Psoas muscle (tissue), 8 donors: Measurements from ENCODE around the gene TPI1. TPM values are rescaled to one million over a fixed set of nuclear protein-coding genes. Genes with fewer than 3 reads are reported as not detected.
A peak's percentile ranks its signal among the peaks of the same experiment; 100 is the strongest.

Source experiments
- ATAC-seq, 4 donors: fragments of 200-7000 bp; cut with Tn5 transposase; one replicate each; pipeline ENCODE4 v1.9.1; 2020; ENCODE audit warnings: moderate library complexity in 3 of 4, mild to moderate bottlenecking in 2 of 4
- DNase-seq, 2 donors: peaks; one replicate each; pipeline ENCODE4 v3.0.0-alpha.2; 2020
- H3K27ac ChIP-seq: fragments of 200-600 bp; one replicate; pipeline ENCODE4 v1.8.0; 2022
- H3K27me3 ChIP-seq, 3 donors: fragments of 200-600 bp in 1 of 3; one replicate each; pipeline versions ENCODE4 v1.6.1 to v1.8.0; 2013 to 2022; ENCODE audit warnings: low read length in 2 of 3, mild to moderate bottlenecking in 2 of 3, moderate library complexity in 1 of 3; ENCODE audit not compliant: insufficient read depth in 3 of 3
- H3K36me3 ChIP-seq, 2 donors: fragments of 200-600 bp in 1 of 2; one replicate each; pipeline versions ENCODE4 v1.6.1 to v1.8.0; 2013 to 2022; ENCODE audit warnings: low read depth in 1 of 2, mild to moderate bottlenecking in 1 of 2, moderate library complexity in 1 of 2; ENCODE audit not compliant: insufficient read depth in 1 of 2
- H3K4me1 ChIP-seq: fragments of 200-600 bp; one replicate; pipeline ENCODE4 v1.8.0; 2022
- H3K4me3 ChIP-seq: fragments of 200-600 bp; one replicate; pipeline ENCODE4 v1.8.0; 2022; ENCODE audit warnings: mild to moderate bottlenecking
- H3K9me3 ChIP-seq: fragments of 200-600 bp; one replicate; pipeline ENCODE4 v1.8.0; 2022
- WGBS, 3 donors: extraction: QIAGEN DNeasy Blood & Tissue Kit; methylation state at CpG; one replicate each; pipeline versions ENCODE4 v1.1.6 to v1.1.7; 2013; 5-methylcytosine and 5-hydroxymethylcytosine counted together
- intact Hi-C, 2 donors: fragments of 100-400 bp; cut with DNase I; formaldehyde crosslinking; loops; one replicate each; pipeline versions ENCODE4 v1.11.0 to v1.14.2; 2022
- polyA plus RNA-seq, 3 donors: library from polyadenylated mRNA; stranded (reverse); fragments of 200-250 nt; gene quantifications; one replicate each; pipeline ENCODE4 v1.2.3, GENCODE V29; 2013
- total RNA-seq, 4 donors: library from RNA; stranded (reverse); fragmentation: NEBNext Ultra II Directional in 2 of 4; extraction: Animal tissue kit (Norgen Biotek cat#: 25700) in 2 of 4; gene quantifications; one replicate each; pipeline versions ENCODE4 v1.2.1 to v1.2.4, GENCODE V29; 2021 to 2023
- TF ChIP-seq, protein P1 (sequence below): fragments of 200-600 bp; IDR thresholded peaks from one replicate; pipeline ENCODE4 v1.8.0; 2022; ENCODE audit warnings: antibody characterized with exemption
- donor health status: healthy with polysubstance abuse.
- donor health status: DM: no; HTN: no; CAD: no; lungs with moderate emphysema.
- donor health status: Bipolar disorder and iron deficiency.
- donor health status: healthy.
- donor health status: DM: yes; HTN: yes; CAD: no.
- donor health status: DM: no; HTN: no; CAD: no.
- donor health status: DM: no; HTN: no; CAD: no.
- donor health status: DM: yes; HTN: yes; CAD: no.

TPI1 gene
- total and polyA plus RNA-seq, 7 donors = 537 to 952 (median 699) TPM

DNA sequence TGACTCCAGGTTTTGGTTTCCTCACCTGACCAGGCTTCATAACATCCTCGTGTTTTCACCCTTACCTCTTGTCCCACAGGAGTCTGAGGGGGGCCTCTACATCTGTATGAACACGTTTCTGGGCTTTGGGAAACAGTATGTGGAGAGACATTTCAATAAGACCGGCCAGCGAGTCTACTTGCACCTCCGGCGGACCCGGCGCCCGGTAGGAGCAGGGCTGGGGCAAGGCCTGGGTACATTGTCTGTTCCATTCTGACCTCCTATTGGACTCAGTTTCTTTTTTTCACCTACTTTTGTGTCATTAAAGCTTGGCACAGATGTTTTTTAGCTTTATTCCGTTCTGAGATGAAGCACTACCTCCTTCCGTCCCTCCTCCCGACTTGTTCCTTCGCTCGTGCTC lies 12.0 kb upstream of the TPI1 start:
- DNase-seq (peak in 1 of 2 donors; percentile 39), ATAC-seq (no peak)
- intact Hi-C loops = no loop called here
- no peaks in the 10 kb centered on the region for H3K27me3 ChIP-seq
- H3K36me3 ChIP-seq = peaks cover 12 to 59% of the 10 kb centered on the region in 2 donors
- WGBS, 3 donors = 90% methylated on average over 14 of the region's 14 CpGs
- TF ChIP-seq, protein P1, sequence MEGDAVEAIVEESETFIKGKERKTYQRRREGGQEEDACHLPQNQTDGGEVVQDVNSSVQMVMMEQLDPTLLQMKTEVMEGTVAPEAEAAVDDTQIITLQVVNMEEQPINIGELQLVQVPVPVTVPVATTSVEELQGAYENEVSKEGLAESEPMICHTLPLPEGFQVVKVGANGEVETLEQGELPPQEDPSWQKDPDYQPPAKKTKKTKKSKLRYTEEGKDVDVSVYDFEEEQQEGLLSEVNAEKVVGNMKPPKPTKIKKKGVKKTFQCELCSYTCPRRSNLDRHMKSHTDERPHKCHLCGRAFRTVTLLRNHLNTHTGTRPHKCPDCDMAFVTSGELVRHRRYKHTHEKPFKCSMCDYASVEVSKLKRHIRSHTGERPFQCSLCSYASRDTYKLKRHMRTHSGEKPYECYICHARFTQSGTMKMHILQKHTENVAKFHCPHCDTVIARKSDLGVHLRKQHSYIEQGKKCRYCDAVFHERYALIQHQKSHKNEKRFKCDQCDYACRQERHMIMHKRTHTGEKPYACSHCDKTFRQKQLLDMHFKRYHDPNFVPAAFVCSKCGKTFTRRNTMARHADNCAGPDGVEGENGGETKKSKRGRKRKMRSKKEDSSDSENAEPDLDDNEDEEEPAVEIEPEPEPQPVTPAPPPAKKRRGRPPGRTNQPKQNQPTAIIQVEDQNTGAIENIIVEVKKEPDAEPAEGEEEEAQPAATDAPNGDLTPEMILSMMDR = no peak
- peaks cover 14% of the 10 kb centered on the region for H3K4me1 ChIP-seq
- H3K9me3 ChIP-seq = no peaks in the 10 kb centered on the region
- H3K27ac ChIP-seq = no peak overlapping the region
- no peak overlapping the region for H3K4me3 ChIP-seq

DNA sequence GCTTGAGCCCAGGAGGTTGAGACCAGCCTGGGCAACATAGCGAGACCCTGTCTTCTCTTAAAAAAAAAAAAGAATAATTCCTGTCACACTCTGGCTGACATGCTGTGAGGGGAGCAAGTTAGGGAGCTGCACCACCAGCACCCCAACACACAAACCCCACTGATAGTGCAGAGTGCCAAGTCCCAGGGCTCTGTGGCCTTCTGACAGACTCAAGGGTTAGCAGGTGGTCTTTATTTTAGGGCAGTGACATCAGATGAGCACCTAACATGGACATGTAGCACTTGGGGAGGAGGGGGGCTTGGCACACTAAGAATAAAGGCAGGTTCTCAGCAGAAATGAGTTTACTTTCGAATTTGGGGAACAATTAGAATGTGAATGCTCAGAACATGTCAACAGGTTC lies 8.5 kb upstream of the TPI1 start:
- H3K9me3 ChIP-seq = no peaks in the 10 kb centered on the region
- TF ChIP-seq, protein P1 = no peak
- no peaks in the 10 kb centered on the region for H3K27me3 ChIP-seq
- no peak overlapping the region for H3K4me3 ChIP-seq
- H3K36me3 ChIP-seq = peaks cover 15 to 94% of the 10 kb centered on the region in 2 donors
- H3K27ac ChIP-seq = no peak overlapping the region
- intact Hi-C loops = no loop called here
- peaks cover 3% of the 10 kb centered on the region for H3K4me1 ChIP-seq
- no peak for DNase-seq
- no peak for ATAC-seq
- WGBS, 3 donors = 94 to 98% (median 96%) methylated on average over 2 of the region's 2 CpGs

DNA sequence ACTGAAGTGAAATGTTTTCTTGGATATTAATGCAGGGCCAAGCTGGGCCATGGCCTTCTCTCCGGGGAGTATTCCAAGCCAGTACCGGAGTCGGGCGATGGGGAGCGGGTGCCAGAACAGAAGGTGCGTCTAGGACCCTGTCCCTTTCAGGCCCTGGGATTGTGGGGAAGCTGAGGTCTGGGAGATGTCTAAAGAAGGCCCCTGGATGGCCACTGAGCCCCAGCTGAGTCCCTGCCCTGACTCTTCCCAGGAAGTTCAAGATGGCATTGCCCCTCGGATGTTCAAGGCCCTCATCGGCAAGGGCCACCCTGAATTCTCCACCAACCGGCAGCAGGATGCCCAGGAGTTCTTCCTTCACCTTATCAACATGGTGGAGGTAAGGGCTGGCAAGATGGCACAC lies 7.2 kb upstream of the TPI1 start:
- Histone ChIP-seq H3K36me3 (peaks cover 15 to 100% of the 10 kb centered on the region in 2 donors), H3K4me1 (no peaks in the 10 kb centered on the region), H3K4me3 (no peak overlapping the region), H3K27ac (no peak overlapping the region), H3K9me3 (no peaks in the 10 kb centered on the region), H3K27me3 (no peaks in the 10 kb centered on the region)
- WGBS, 3 donors = 93 to 96% (median 94%) methylated on average over 9 of the region's 9 CpGs
- intact Hi-C loops = loop anchor here in 1 of 2 donors (10.0 kb wide), 1 partner anchor 255 kb away; no protein-coding TSS in a partner anchor
- TF ChIP-seq, protein P1 = no peak
- ATAC-seq (no peak), DNase-seq (no peak)

DNA sequence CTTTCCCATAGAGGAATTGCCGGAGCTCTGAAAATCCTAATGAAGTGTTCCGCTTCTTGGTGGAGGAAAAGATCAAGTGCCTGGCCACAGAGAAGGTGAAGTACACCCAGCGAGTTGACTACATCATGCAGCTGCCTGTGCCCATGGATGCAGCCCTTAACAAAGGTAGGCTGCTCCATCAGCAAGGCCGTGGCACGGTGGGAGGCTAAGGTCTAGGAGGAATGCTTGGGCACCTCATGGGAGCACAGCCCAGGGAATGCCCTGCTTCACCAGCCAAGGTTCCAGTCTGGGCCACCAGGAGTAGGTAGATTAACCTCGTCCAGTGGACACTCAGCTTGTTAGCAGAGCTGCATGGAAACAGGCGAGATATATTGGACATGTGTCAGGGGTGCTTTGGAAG lies 6.4 kb upstream of the TPI1 start:
- DNase-seq (no peak), ATAC-seq (no peak)
- Histone ChIP-seq H3K9me3 (no peaks in the 10 kb centered on the region), H3K27me3 (no peaks in the 10 kb centered on the region), H3K27ac (no peak overlapping the region), H3K4me3 (no peak overlapping the region), H3K4me1 (no peaks in the 10 kb centered on the region), H3K36me3 (peaks cover 15 to 100% of the 10 kb centered on the region in 2 donors)
- 95 to 96% (median 96%) methylated on average over 7 of the region's 7 CpGs for WGBS, 3 donors
- TF ChIP-seq, protein P1 = no peak
- intact Hi-C loops = loop anchor here in 1 of 2 donors (10.0 kb wide), 1 partner anchor 254 kb away; no protein-coding TSS in a partner anchor

DNA sequence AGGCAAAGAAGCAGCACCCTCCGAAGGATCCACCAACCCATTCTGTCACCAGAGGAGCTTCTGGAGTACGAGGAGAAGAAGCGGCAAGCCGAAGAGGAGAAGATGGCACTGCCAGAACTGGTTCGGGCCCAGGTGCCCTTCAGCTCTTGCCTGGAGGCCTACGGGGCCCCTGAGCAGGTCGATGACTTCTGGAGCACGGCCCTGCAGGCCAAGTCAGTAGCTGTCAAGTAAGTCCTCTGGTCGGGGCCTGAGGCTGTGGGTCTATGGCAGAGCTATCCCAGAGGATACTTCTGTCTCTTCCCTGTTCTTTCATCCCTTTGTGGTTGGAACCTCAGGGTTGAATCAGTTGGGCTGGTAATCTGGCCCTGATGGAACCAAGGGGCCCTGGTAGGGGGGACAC lies 5.9 kb upstream of the TPI1 start:
- Histone ChIP-seq H3K27me3 (no peaks in the 10 kb centered on the region), H3K27ac (no peak overlapping the region), H3K4me3 (no peak overlapping the region), H3K36me3 (peaks cover 15 to 100% of the 10 kb centered on the region in 2 donors), H3K9me3 (no peaks in the 10 kb centered on the region), H3K4me1 (no peaks in the 10 kb centered on the region)
- intact Hi-C loops = loop anchor here in 1 of 2 donors (10.0 kb wide), 1 partner anchor 253 kb away; no protein-coding TSS in a partner anchor
- DNase-seq (no peak), ATAC-seq (no peak)
- TF ChIP-seq, protein P1 = no peak
- WGBS, 3 donors = 90 to 98% (median 91%) methylated on average over 9 of the region's 9 CpGs
